ENCODE results near the gene NPC1.

DNA sequence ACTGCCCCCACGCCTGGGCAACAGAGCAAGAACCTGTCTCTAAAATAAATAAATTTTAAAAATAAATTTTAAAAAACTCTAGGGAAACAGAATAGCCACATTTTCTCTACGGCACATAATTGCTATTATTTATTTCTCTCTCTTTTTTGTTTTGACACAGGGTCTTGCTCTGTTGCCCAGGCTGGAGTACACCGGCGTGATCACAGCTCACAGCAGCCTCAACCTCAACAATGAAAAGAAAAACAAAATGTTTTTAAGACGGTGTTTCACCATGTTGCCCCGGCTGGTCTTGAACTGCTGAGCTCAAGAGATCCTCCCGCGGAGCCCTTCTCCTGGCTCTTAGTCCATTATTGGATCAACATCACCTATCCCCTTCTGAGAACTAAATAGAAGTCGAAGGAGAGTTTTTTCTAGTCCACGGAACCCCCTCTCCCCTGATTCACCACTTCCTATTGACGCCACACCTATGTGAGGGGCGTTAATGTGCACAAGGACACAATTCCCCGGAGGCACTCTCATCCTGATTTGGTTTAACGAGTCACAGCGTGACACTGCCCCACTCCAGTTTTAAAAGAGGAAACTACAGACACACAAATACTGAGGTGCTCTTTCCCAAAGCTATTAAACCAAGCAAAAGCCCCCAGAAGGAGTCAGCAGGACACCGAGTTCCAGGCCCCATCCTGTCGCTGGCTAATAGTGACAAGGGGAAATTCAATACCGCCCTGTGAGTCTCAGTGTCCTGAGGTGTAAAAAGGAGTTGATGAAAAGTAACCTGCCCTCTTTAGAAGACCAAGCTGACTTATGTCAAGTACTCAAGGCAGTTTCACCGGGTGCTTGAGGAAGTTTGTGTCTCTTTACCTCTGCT lies 1.1 kb downstream of the NPC1 start:
- TF ChIP-seq, protein P1, sequence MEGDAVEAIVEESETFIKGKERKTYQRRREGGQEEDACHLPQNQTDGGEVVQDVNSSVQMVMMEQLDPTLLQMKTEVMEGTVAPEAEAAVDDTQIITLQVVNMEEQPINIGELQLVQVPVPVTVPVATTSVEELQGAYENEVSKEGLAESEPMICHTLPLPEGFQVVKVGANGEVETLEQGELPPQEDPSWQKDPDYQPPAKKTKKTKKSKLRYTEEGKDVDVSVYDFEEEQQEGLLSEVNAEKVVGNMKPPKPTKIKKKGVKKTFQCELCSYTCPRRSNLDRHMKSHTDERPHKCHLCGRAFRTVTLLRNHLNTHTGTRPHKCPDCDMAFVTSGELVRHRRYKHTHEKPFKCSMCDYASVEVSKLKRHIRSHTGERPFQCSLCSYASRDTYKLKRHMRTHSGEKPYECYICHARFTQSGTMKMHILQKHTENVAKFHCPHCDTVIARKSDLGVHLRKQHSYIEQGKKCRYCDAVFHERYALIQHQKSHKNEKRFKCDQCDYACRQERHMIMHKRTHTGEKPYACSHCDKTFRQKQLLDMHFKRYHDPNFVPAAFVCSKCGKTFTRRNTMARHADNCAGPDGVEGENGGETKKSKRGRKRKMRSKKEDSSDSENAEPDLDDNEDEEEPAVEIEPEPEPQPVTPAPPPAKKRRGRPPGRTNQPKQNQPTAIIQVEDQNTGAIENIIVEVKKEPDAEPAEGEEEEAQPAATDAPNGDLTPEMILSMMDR (IDR thresholded peaks at IDR 0.05; ENCODE audit: insufficient read depth, low read depth, low read length), result no peak
- no peak for TF ChIP-seq EZH2 (IDR thresholded peaks at IDR 0.05; ENCODE audit: insufficient read depth, low read length)

Data from astrocyte (in vitro differentiated cells and primary cell).